ENCODE data around the gene SLC9A9.
"Not testable (repeated sequence)": the region's sequence is repeated elsewhere in the genome, so short reads cannot be mapped to it uniquely, and the experiment has no call there.

DNA sequence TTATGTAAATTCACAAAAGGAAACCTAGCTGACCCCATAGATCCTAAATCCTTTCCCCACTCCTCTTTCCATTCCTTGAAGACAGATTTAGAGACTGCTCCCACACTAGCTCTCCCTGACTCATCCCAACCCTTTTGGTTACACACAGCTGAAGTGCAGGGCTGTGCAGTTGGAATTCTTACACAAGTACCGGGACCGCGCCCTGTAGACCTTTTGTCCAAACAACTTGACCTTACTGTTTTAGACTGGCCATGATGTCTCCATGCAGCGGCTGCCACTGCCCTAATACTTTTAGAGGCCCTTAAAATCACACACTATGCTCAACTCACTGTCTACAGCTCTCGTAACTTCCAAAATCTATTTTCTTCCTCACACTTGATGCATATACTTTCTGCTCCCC, 47.2 kb downstream of the SLC9A9 start:
- not testable (repeated sequence) for TF ChIP-seq EP300 (IDR thresholded peaks at IDR 0.05; ENCODE audit: low read depth); POLR2AphosphoS5 (IDR thresholded peaks at IDR 0.05); POLR2A (IDR thresholded peaks at IDR 0.05)
- TF ChIP-seq, protein P1, sequence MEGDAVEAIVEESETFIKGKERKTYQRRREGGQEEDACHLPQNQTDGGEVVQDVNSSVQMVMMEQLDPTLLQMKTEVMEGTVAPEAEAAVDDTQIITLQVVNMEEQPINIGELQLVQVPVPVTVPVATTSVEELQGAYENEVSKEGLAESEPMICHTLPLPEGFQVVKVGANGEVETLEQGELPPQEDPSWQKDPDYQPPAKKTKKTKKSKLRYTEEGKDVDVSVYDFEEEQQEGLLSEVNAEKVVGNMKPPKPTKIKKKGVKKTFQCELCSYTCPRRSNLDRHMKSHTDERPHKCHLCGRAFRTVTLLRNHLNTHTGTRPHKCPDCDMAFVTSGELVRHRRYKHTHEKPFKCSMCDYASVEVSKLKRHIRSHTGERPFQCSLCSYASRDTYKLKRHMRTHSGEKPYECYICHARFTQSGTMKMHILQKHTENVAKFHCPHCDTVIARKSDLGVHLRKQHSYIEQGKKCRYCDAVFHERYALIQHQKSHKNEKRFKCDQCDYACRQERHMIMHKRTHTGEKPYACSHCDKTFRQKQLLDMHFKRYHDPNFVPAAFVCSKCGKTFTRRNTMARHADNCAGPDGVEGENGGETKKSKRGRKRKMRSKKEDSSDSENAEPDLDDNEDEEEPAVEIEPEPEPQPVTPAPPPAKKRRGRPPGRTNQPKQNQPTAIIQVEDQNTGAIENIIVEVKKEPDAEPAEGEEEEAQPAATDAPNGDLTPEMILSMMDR (IDR thresholded peaks at IDR 0.05) = not testable (repeated sequence)

All from transverse colon (tissue), 4 donors.